Nephron progenitor cell (in vitro differentiated cells): Measurements from ENCODE around the gene FLCN.

Experiments
- DNase-seq: peaks from one replicate; pipeline ENCODE4 v3.0.0; 2021
- H3K27ac Mint-ChIP-seq: 2 replicates; pipeline ENCODE4 v1.8.0; 2021; ENCODE audit warnings: mild to moderate bottlenecking, moderate library complexity, mixed read lengths
- H3K27me3 Mint-ChIP-seq: 2 replicates; pipeline ENCODE4 v1.8.0; 2021; ENCODE audit warnings: mild to moderate bottlenecking, low read depth, mixed read lengths; ENCODE audit not compliant: poor library complexity
- H3K36me3 Mint-ChIP-seq: 2 replicates; pipeline ENCODE4 v1.8.0; 2021; ENCODE audit warnings: low read depth, mixed read lengths
- H3K4me1 Mint-ChIP-seq: 2 replicates; pipeline ENCODE4 v1.8.0; 2021; ENCODE audit warnings: mixed read lengths
- H3K4me3 Mint-ChIP-seq: 2 replicates; pipeline ENCODE4 v1.8.0; 2021; ENCODE audit warnings: mild to moderate bottlenecking, moderate library complexity, mixed read lengths
- H3K9me3 Mint-ChIP-seq: 2 replicates; pipeline ENCODE4 v1.8.0; 2021; ENCODE audit warnings: mild to moderate bottlenecking, moderate library complexity, mixed read lengths
- CTCF ChIP-seq: fragments of 200-600 bp; sonication (generic); IDR thresholded peaks from 2 replicates; pipeline ENCODE4 v1.5.0; 2021; ENCODE audit warnings: antibody characterized with exemption

The FLCN gene

DNA sequence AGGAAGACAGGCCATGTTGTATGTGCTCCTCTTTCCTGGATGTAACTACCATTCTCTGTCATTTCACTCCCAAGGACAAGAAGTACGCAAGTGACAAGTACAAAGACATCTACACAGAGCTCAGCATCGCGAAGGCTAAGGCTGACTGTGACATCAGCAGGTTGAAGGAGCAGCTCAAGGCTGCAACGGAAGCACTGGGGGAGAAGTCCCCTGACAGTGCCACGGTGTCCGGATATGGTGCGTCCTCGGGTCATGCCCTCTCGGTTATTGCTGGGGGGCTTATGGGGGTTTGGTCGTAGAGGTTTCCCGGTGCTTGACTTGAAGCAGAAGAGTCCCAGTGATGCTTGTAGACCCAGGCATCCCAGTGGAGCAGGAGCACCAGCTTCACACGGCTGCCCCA lies 59.8 kb downstream of the FLCN start:
- Mint-ChIP-seq H3K4me3 (no peak overlapping the region), H3K9me3 (no peaks in the 10 kb centered on the region), H3K27me3 (peaks cover 6% of the 10 kb centered on the region), H3K4me1 (peaks cover 4% of the 10 kb centered on the region), H3K27ac (peak overlapping the region; percentile 49), H3K36me3 (peaks cover 55% of the 10 kb centered on the region)
- DNase-seq = no peak
- no peak for TF ChIP-seq CTCF

DNA sequence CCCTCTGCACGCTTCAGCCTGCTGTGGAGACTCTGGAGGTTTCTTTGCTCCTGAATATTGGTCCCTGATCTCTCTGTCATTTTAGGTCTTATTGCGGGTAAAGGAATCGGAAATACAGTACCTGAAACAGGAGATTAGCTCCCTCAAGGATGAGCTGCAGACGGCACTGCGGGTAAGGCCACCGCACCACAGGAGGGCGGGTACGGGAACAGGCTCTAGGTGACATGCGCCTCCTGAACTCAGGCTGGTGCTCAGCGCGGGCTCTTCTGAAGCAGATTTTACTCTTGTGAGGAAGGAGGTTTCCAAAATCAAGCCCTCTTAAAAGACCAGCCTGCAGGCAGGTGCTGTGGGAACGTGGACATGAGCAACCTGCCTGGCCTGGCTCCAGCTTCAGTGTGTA lies 60.6 kb downstream of the FLCN start:
- Mint-ChIP-seq H3K36me3 (peaks cover 51% of the 10 kb centered on the region), H3K27me3 (peaks cover 6% of the 10 kb centered on the region), H3K9me3 (no peaks in the 10 kb centered on the region), H3K4me1 (peaks cover 13% of the 10 kb centered on the region), H3K4me3 (no peak overlapping the region), H3K27ac (no peak overlapping the region)
- DNase-seq = no peak
- no peak for TF ChIP-seq CTCF

- no peak overlapping the region for H3K27ac Mint-ChIP-seq
- H3K36me3 Mint-ChIP-seq = peaks cover 48% of the 10 kb centered on the region
- no peak for DNase-seq
- H3K4me3 Mint-ChIP-seq = no peak overlapping the region
- H3K27me3 Mint-ChIP-seq = peaks cover 6% of the 10 kb centered on the region
- H3K9me3 Mint-ChIP-seq = no peaks in the 10 kb centered on the region
- TF ChIP-seq CTCF = no peak
- peaks cover 17% of the 10 kb centered on the region for H3K4me1 Mint-ChIP-seq
These were observed 61.1 kb downstream of the FLCN start for GRCh38 chr17:17175917-17176316.

GRCh38 chr17:17175340-17175739 lies 61.6 kb downstream of the FLCN start:
- Mint-ChIP-seq H3K27me3 (peaks cover 6% of the 10 kb centered on the region), H3K9me3 (no peaks in the 10 kb centered on the region), H3K4me3 (no peak overlapping the region), H3K36me3 (peaks cover 42% of the 10 kb centered on the region), H3K27ac (no peak overlapping the region), H3K4me1 (peaks cover 21% of the 10 kb centered on the region)
- DNase-seq = no peak
- TF ChIP-seq CTCF = no peak

DNA sequence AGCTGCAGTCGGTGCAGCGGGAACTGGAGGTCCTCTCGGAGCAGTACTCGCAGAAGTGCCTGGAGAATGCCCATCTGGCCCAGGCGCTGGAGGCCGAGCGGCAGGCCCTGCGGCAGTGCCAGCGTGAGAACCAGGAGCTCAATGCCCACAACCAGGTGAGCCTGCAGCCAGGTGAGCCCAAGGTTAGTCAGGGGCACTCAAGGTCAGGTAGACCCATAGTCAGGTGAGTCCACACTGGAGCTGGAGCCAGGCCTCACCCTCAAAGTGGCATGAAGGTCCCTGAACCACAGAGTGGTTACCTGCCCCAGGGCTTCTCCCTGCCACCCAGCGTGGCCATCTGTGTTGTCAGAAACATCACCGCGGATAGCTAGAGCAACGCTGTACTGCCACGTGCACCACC lies 63.0 kb downstream of the FLCN start:
- TF ChIP-seq CTCF = no peak
- H3K27me3 Mint-ChIP-seq = peaks cover 6% of the 10 kb centered on the region
- H3K36me3 Mint-ChIP-seq = peaks cover 43% of the 10 kb centered on the region
- no peak for DNase-seq
- H3K4me1 Mint-ChIP-seq = peaks cover 21% of the 10 kb centered on the region
- H3K4me3 Mint-ChIP-seq = no peak overlapping the region
- no peaks in the 10 kb centered on the region for H3K9me3 Mint-ChIP-seq
- H3K27ac Mint-ChIP-seq = no peak overlapping the region

DNA sequence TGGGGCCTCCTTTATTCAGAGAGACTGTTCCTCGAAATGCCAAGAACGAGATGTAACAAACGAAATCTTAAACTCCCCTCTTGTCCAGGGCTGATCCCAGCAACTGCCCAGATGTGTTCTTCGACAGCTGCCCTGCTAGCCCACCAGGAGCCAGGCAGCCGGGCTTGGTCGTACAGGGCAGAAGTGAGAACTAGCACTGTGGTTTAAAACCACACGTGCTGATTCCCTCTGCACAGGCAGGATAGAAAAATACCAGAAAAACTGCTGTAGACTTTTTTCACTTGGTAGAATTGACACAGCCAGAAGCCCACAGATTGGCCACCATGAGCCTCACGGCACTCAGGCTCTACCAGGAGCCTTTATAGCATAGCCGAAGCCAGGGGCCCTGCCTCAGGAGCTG lies 64.0 kb downstream of the FLCN start:
- peaks cover 43% of the 10 kb centered on the region for H3K36me3 Mint-ChIP-seq
- H3K4me3 Mint-ChIP-seq = no peak overlapping the region
- peaks cover 2% of the 10 kb centered on the region for H3K27me3 Mint-ChIP-seq
- no peak for TF ChIP-seq CTCF
- peak overlapping the region; percentile 39 for H3K27ac Mint-ChIP-seq
- no peak for DNase-seq
- H3K4me1 Mint-ChIP-seq = peaks cover 21% of the 10 kb centered on the region
- H3K9me3 Mint-ChIP-seq = no peaks in the 10 kb centered on the region
